Large intestine (tissue), 3 donors: ENCODE measurements around the gene UBXN11. TPM values are rescaled to one million over a fixed set of nuclear protein-coding genes. Genes with fewer than 3 reads are reported as not detected.
A peak's percentile ranks its signal among the peaks of the same experiment; 100 is the strongest.

Source experiments
- DNase-seq, 2 donors: peaks; one replicate each; pipeline versions ENCODE4 v3.0.0 to v3.0.0-alpha.2; 2013
- H3K27ac ChIP-seq: one replicate; pipeline ENCODE4 v1.5.1; 2013; ENCODE audit warnings: low read length
- H3K27me3 ChIP-seq: 2 replicates; pipeline ENCODE4 v1.6.1; 2013; ENCODE audit warnings: low read length; ENCODE audit not compliant: control insufficient read depth, insufficient read depth
- H3K36me3 ChIP-seq: 2 replicates; pipeline ENCODE4 v1.6.1; 2013; ENCODE audit warnings: low read length; ENCODE audit not compliant: control insufficient read depth, insufficient read depth
- H3K4me1 ChIP-seq: one replicate; pipeline ENCODE4 v1.6.1; 2013; ENCODE audit warnings: low read length; ENCODE audit not compliant: control insufficient read depth, insufficient read depth
- H3K4me3 ChIP-seq: one replicate; pipeline ENCODE4 v1.5.1; 2013; ENCODE audit warnings: low read length
- H3K9me3 ChIP-seq: one replicate; pipeline ENCODE4 v1.6.1; 2013; ENCODE audit warnings: mild to moderate bottlenecking, low read depth, low read length, moderate library complexity; ENCODE audit not compliant: control insufficient read depth
- WGBS: methylation state at CpG from one replicate; pipeline ENCODE4 v1.1.5; 2013; ENCODE audit warnings: low lambda C conversion rate; ENCODE audit not compliant: insufficient coverage; 5-methylcytosine and 5-hydroxymethylcytosine counted together
- polyA plus RNA-seq: library from polyadenylated mRNA; unstranded; fragments of 120-200 nt; gene quantifications from one replicate; pipeline ENCODE4 v1.2.1, GENCODE V29; 2013

Gene UBXN11
- polyA plus RNA-seq, 1 donor = 40.1 TPM

DNA sequence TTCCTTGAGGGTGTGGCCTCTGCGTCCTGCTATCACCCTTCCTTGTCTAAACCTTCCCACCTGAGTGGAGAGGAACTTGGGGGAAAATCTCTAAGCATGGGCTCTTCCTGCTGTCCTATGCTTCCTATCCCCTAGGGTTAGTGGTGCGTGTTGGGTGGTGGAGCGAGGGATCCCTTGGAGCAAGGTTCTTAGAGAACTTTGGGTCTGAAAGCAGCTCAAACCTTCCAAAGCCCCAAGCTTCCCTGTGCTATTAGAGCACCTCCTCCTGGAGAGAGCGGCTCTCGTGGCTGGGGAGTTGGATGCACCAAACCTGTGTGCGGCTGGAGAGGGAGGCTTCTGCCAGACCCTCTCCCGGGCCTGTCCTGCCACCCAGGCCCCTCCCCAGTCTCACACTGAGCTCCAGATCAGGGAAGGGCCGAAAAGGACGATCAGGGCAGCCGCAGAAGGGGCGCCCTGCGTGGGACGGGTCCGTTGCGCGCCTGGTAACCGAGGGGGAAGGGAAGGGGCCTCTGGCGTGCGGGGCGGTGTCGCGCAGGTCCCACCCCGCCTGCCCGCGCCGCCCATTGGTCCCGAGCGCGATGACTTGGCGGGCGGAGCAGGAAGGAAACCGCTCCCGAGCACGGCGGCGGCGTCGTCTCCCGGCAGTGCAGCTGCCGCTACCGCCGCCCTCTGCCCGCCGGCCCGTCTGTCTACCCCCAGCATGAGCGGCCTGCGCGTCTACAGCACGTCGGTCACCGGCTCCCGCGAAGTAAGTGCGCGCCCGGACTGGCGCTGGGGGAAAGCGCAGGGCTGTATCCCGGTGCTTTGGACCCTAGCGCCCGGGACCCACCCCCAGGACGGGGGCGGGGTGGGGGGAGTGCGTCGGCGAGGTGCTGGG is 26.7 kb downstream of the UBXN11 start, which contains the start of gene SH3BGRL3:
SH3BGRL3 (plus strand) TSS at position 631 of the 877 bp plus-strand sequence; CDS start at position 701, 70 bp downstream.
- DNase-seq = peak; percentile 88 to 95
- Histone ChIP-seq H3K36me3 (peaks cover 10% of the 10 kb centered on the region), H3K27me3 (no peaks in the 10 kb centered on the region), H3K4me3 (peak within 1 kb of the TSS; percentile 90), H3K9me3 (no peaks in the 10 kb centered on the region), H3K4me1 (peaks cover 49% of the 10 kb centered on the region), H3K27ac (peak within 1 kb of the TSS; percentile 89)
- no CpG with 5 or more reads among the region's 66 CpGs for WGBS

DNA sequence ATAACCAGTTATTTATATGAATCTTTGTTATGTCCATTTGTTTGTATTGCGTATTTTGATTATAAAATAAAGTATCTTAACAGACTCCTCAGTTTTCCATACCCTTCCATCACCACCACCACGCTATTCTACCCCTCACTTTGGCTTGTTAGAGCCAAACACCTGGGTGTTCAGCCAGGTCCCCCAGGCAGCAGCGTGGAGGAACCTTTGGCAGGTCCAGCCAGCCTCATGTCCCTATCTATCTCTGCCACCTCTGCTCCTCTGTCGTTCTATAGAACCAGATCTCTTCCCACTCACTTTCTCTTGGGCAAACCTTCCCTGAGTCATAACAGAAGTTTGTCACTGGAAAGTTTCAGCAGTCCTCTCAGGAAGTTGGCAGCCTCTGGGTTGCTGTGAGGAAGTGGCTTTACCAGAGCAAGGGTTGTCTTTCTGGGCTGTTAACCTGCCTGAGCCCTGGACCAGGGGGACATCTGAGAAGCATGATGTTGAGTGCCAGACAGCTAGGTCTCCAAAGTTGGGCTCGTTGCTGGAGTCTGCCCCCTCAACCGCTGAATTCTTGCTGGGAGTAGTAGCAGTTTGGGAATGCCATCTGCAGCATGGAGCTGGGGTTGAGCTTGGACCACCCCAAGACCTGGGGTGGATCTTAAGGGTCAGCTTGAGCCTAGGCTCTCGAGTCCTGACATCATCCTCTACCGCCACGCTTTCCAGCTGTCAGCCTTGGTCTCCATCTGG is 27.5 kb downstream of the UBXN11 start:
- H3K36me3 ChIP-seq = peaks cover 10% of the 10 kb centered on the region
- peaks cover 49% of the 10 kb centered on the region for H3K4me1 ChIP-seq
- peak in 1 of 2 donors; percentile 53 for DNase-seq
- WGBS = 50% methylated on average over 2 of the region's 9 CpGs
- H3K27me3 ChIP-seq = no peaks in the 10 kb centered on the region
- peak overlapping the region; percentile 90 for H3K4me3 ChIP-seq
- H3K27ac ChIP-seq = peak overlapping the region; percentile 89
- H3K9me3 ChIP-seq = no peaks in the 10 kb centered on the region

DNA sequence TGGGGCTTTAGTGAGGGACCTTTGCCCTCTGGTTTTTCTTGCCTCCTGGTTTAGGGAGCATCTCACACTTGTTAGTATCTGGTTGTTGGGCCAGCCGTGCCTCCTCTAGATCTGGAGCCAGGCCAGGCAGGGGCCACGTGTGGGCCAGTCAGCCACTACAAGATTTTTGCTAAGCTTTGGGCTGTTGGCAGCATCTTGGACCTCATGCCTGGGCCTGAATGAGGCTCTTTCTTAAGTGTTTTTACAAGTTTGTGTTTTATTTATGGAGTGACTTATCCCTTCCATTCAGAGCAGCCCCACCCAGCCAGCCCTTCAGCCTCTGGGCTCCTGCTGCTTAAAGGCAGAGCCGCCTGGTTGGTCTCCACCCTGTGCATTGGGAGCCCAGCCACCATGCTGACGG is 28.1 kb downstream of the UBXN11 start:
- Histone ChIP-seq H3K27ac (peak overlapping the region; percentile 89), H3K4me1 (peaks cover 49% of the 10 kb centered on the region), H3K9me3 (no peaks in the 10 kb centered on the region), H3K36me3 (peaks cover 9% of the 10 kb centered on the region), H3K27me3 (no peaks in the 10 kb centered on the region), H3K4me3 (no peak overlapping the region)
- peak in 1 of 2 donors; percentile 82 for DNase-seq
- no CpG with 5 or more reads among the region's 4 CpGs for WGBS

DNA sequence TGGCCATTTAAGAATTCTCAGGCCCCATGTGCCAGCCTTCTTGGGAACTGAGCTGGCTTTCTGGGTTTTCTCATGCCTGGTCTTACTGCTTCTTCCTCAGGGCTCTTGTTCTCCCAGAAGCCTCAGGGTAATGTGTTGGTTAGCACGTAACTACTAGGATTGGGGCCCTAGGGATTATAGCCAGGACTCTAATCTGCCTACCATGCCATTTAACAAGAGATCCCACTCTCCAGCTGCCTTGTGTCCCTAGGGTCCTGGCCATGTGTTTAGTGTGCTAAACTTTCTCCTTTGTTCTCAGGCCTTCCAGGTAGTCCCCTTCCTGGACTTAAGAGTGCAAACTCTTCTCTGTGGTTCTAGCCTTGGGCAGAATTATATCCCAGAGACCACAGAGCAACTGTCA is 28.7 kb downstream of the UBXN11 start:
- Histone ChIP-seq H3K9me3 (no peaks in the 10 kb centered on the region), H3K36me3 (peaks cover 7% of the 10 kb centered on the region), H3K27ac (peak overlapping the region; percentile 89), H3K4me3 (no peak overlapping the region), H3K27me3 (no peaks in the 10 kb centered on the region), H3K4me1 (peaks cover 49% of the 10 kb centered on the region)
- no peak for DNase-seq
- WGBS = no CpG with 5 or more reads among the region's 1 CpG

DNA sequence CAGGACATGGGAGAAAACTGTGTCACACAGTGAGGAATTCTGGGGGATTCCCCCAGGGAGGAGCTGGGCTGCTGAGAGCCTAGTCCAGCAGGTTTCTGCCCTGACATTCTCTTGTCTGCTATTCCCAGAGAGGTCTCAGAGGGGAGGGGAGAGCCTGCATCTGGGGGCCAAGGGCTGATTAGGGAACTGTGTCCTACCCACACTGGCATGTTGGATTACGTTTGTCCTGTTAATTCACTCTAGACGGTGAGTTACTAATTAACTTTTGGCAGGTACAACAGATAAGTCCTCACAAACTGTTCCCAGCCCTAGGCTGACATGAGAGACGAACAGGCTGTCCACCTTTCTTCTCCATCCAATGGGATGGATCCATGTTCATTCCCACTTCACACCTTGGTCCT is 29.2 kb downstream of the UBXN11 start:
- Histone ChIP-seq H3K27ac (peak overlapping the region; percentile 89), H3K27me3 (no peaks in the 10 kb centered on the region), H3K4me1 (peaks cover 49% of the 10 kb centered on the region), H3K4me3 (no peak overlapping the region), H3K9me3 (no peaks in the 10 kb centered on the region), H3K36me3 (peaks cover 7% of the 10 kb centered on the region)
- 30% methylated on average over 2 of the region's 3 CpGs for WGBS
- DNase-seq = peak; percentile 80 to 91

- peak overlapping the region; percentile 89 for H3K27ac ChIP-seq
- no peaks in the 10 kb centered on the region for H3K9me3 ChIP-seq
- DNase-seq = no peak
- H3K4me3 ChIP-seq = no peak overlapping the region
- peaks cover 49% of the 10 kb centered on the region for H3K4me1 ChIP-seq
- no peaks in the 10 kb centered on the region for H3K27me3 ChIP-seq
- peaks cover 12% of the 10 kb centered on the region for H3K36me3 ChIP-seq
- WGBS = no CpG with 5 or more reads among the region's 2 CpGs
These were observed 30.0 kb downstream of the UBXN11 start for GRCh38 chr1:26276432-26276838.

- H3K36me3 ChIP-seq = peaks cover 11% of the 10 kb centered on the region
- no peak overlapping the region for H3K4me3 ChIP-seq
- peak; percentile 80 to 89 for DNase-seq
- H3K9me3 ChIP-seq = no peaks in the 10 kb centered on the region
- H3K27me3 ChIP-seq = no peaks in the 10 kb centered on the region
- H3K27ac ChIP-seq = peak overlapping the region; percentile 89
- peaks cover 44% of the 10 kb centered on the region for H3K4me1 ChIP-seq
- no CpG with 5 or more reads among the region's 3 CpGs for WGBS
These were observed 30.6 kb downstream of the UBXN11 start for GRCh38 chr1:26275580-26276431.

GRCh38 chr1:26274801-26275425 is 31.5 kb downstream of the UBXN11 start:
- no peaks in the 10 kb centered on the region for H3K27me3 ChIP-seq
- no CpG with 5 or more reads among the region's 11 CpGs for WGBS
- peaks cover 40% of the 10 kb centered on the region for H3K4me1 ChIP-seq
- peaks cover 14% of the 10 kb centered on the region for H3K36me3 ChIP-seq
- no peak overlapping the region for H3K27ac ChIP-seq
- DNase-seq = no peak
- H3K9me3 ChIP-seq = no peaks in the 10 kb centered on the region
- H3K4me3 ChIP-seq = no peak overlapping the region

DNA sequence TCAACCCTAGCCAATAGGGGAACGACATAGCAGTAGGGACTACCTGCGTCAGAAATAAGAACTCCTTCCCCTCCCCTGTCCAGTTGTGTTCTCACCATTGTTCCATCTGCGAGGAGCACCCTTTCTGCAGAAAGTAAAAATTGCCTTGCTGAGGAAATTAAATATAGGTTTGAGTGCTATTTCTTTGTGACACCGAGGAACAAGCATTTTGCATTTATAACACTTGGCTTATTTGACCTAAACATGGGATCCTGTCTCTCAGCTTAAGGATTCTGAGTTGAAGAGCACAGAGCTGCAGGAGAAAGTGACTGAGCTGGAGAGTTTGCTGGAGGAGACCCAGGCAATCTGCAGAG is 37.3 kb downstream of the UBXN11 start:
- Histone ChIP-seq H3K4me3 (no peak overlapping the region), H3K36me3 (peaks cover 31% of the 10 kb centered on the region), H3K9me3 (no peaks in the 10 kb centered on the region), H3K27me3 (no peaks in the 10 kb centered on the region), H3K27ac (no peak overlapping the region), H3K4me1 (no peaks in the 10 kb centered on the region)
- no peak for DNase-seq
- WGBS = no CpG with 5 or more reads among the region's 4 CpGs
